ENCODE measurements around the gene PCBP3.

DNA sequence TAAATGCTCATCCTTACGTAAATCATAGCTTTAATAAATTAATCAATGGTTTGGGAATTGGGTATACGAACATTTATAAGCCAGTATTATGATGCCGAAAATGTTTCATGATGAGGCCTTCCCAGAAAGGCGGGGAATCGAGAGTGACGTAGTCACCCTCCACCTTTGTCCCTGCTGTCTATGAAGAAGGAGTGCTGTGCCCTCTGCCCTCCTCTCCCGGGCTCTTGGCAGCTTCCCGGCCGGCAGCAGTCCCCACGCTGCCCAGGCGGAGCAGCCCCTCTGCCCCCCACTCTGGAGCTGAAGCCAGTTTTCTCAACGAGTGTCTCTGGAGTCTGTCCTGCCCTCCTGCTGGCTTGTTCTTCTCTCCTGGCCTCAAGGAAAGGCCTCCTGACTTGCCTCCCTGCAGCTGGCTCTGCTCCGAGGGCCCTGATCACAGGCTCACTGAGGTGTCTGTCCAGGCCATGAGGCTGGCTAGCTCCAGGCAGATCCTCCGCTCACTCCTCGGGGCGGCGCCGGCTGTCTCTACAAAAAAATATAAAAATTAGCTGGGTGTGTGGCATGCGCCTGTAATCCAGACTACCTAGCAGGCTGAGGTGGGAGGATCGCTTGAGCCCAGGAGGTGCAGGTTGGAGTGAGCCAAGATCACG, 187.3 kb downstream of the PCBP3 start:
- TF ChIP-seq, protein P1, sequence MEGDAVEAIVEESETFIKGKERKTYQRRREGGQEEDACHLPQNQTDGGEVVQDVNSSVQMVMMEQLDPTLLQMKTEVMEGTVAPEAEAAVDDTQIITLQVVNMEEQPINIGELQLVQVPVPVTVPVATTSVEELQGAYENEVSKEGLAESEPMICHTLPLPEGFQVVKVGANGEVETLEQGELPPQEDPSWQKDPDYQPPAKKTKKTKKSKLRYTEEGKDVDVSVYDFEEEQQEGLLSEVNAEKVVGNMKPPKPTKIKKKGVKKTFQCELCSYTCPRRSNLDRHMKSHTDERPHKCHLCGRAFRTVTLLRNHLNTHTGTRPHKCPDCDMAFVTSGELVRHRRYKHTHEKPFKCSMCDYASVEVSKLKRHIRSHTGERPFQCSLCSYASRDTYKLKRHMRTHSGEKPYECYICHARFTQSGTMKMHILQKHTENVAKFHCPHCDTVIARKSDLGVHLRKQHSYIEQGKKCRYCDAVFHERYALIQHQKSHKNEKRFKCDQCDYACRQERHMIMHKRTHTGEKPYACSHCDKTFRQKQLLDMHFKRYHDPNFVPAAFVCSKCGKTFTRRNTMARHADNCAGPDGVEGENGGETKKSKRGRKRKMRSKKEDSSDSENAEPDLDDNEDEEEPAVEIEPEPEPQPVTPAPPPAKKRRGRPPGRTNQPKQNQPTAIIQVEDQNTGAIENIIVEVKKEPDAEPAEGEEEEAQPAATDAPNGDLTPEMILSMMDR (IDR thresholded peaks at IDR 0.05) = no peak
- no peak for TF ChIP-seq ZFX (IDR thresholded peaks at IDR 0.05; ENCODE audit: borderline replicate concordance)

All from 22Rv1 (cell line).